ENCODE results near the gene CKS2.

- no peak for TF ChIP-seq YY1 (IDR thresholded peaks at IDR 0.05; ENCODE audit: low read depth)
- no peak for TF ChIP-seq EGR1 (IDR thresholded peaks at IDR 0.05)
- TF ChIP-seq FOXM1 (IDR thresholded peaks at IDR 0.05; ENCODE audit: borderline replicate concordance, low read depth): no peak
- TF ChIP-seq CEBPB (IDR thresholded peaks at IDR 0.05): no peak
Observed at GRCh38 chr9:89358985-89359384, 48.0 kb downstream of the CKS2 start.
